HG03442 (cell line): ENCODE results near the gene SPSB2.
A peak's percentile ranks its signal among the peaks of the same experiment; 100 is the strongest.
"Not testable (repeated sequence)": the region's sequence is repeated elsewhere in the genome, so short reads cannot be mapped to it uniquely, and the experiment has no call there.

Experiments
- ATAC-seq: cut with Tn5 transposase; IDR thresholded peaks from one replicate; pipeline ENCODE4 v1.9.1; 2021; ENCODE audit warnings: mild to moderate bottlenecking, moderate library complexity; ENCODE audit not compliant: unreplicated experiment

The SPSB2 gene

DNA sequence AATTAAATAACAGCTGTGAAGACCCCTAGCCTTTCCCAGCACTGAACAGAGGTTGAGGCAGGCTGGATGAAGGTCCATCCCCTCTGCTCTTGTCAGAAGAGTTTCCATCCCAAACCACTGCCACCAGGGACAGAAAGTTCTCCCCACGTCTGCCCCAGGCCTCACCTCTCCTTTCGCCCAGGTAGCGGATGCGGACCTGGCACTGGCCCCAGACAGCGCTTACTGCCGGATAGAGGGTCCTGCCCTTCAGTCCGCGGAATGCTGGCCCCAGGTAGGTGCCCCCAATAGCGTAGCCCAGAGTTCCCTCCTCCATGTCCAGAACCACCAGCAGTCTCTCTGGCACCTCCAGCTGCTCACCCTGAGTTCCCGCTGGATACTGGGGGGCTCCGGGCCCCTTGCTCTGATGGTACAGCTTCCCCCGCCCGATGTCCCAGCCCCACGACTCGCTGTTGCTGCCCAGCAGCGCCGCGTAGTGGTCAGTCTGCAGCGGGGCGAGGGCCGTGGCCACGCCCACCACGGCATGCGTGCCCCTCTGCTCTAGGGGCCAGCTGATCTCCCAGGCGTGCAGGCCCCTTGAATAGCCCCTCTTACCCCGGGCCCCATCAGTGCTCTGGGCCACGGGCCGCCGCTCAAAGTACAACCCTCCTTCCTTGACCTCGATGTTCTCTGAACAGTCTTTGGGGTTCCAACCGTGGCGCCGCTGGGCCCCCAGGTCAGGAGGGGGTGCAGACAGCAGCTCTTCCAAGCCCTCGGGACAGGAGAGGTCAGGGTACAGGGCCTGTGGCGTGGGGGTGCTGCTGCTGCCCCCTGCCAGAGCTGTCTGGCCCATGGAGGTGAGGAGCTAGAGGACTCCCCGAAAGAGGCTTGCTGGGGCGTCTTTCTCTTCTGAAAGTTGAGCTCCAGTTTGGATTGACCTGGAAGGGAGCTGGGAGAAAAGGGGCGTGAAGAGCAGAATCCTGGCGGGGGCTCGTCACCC lies 742 bp downstream of the SPSB2 start:
- ATAC-seq: no peak

DNA sequence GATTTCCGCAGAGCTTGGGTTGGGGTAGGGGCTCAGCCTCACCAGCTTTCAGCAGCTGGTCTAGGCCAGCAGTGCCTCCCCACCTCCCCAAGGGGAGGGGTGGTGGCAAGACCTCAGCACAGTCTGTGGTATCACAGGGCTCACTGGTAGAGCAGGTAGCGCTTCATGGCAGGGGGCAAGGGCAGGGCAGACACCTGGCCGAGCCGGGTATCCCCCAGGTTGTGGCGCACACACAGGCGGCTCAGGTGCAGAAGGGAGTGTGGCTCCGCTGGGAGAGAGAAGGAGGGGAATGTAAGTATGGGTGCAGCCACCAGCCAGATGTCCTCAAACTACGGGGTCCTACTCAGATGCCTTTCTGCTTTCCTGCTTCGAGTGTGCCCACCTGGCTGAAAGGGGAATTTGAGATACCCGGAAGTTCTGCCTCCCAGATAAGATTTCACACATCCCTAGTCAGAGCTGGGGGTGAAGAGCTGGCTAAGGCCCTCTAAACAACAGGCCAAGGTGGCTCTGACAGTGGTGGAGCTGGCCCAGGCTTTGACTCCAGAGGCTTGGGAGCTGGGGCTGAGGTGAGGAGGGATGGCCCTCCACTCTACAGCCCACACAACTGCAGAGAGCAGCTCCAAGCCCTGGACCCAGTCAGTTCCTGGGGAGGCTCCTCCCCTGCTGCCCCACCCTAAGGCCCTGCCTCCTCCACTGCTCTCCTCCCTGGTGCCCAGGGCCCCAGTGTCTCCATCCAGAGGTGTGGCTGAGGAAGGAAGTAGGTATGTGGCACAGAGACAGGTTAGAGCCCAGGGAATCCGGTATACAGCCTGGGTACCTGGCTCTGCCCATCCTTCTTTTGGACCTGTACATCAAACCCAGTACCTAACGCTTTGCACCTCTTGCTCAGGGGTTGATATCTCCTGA lies 1.8 kb downstream of the SPSB2 start:
- no peak for ATAC-seq

GRCh38 chr12:6870304-6870703 lies 2.8 kb downstream of the SPSB2 start:
- ATAC-seq: not testable (repeated sequence)

DNA sequence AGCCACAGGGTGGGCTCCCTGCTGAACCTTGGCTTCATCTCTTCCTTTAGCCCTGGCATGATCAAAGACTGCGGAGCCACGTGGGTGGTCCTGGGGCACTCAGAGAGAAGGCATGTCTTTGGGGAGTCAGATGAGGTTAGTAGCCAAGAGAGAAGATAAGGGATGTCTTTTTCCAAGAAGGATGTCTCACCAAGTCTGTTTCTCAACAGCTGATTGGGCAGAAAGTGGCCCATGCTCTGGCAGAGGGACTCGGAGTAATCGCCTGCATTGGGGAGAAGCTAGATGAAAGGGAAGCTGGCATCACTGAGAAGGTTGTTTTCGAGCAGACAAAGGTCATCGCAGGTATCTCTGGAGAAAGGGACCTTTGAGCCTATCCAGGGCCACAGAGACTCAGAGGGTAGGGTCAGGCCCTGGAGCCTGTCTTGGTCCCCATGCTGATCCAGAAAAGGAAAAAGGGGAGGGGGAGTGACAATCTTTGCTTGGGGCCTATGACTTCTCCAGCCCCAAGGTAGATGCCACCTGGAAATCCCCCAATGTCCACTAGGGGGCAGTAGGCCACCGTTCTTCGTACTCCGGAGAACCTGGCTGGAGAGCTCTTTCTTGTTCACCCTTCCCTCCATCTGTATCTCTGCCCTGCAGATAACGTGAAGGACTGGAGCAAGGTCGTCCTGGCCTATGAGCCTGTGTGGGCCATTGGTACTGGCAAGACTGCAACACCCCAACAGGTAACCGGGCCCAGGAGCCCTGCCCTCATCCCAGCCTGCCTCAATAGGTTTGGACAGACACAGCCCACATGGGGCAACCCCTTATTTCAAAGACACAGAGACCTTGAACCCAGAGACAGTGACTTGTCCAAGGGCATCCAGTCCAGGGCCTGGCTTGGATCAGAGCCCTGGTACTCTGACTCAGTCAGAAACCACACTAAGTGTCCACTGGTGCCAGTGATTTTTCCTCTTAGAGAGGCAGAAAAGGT lies 3.8 kb downstream of the SPSB2 start:
- no peak for ATAC-seq

DNA sequence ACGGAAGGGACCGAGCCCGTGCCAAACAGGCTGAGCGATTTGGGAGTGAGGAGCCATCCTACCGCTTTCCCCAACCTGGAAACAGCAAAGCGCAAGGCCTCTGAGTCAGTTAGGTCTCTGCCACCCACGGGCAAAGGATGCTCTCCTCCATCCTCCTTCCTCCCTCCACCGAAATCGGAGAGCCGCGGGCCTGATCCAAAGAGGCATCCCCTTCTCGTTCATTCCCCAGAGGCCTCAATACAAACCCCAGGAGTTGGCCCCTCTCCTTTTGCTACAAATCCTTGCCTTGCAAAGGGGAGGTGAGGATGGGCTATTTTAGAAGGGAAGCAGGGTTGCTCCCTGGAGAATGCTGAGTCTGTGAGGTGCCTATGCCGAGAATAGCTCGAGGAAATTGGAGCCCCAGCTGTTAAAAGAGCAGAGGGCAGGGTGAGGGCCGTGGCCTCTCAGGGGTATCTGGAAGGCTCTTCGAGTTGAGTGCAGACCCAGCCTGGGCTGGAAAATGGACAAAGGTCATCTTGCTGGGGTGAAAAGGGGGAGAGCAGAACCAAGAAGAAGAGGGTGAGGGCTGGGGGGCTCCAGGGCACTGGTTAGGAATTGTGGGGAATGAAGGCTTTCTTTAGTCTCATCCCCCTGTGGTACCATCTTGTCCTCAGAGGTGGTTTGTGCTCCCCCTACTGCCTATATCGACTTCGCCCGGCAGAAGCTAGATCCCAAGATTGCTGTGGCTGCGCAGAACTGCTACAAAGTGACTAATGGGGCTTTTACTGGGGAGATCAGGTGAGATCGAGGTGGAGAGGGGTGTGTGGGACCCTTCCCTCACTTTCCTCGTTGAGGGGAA lies 4.7 kb downstream of the SPSB2 start:
- no peak for ATAC-seq

DNA sequence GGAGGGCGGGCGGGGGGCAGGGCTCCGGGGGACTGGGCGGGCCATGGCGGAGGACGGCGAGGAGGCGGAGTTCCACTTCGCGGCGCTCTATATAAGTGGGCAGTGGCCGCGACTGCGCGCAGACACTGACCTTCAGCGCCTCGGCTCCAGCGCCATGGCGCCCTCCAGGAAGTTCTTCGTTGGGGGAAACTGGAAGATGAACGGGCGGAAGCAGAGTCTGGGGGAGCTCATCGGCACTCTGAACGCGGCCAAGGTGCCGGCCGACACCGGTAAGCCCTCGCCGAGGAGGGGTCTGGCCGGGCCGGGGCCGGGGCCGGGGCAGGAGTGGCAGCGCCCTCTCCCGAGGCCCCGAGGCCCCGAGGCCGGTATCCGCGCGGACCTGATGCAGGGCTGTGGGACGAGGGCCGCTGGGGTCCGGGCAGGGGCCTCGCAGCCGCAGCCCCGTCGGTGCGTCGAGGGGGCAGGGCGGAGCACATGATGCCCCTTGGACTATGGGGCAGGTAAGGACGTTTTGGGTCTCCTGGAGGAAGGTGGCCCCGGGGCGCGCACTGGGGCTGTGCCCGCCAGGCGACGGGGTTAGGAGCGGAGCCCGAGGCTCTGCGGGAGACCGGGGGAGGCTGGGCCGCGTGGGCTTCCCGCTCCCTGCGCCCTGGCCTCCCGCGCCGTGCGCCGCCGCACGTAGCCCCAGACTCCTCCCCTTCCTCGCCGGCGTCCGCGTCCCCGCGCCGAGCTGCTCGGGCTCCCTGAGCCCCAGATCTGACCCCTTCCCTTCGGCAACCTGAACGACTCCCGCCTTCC lies 5.5 kb downstream of the SPSB2 start, which contains the start of gene TPI1:
Gene TPI1 (plus strand): TSS at position 119 of the 798 bp plus-strand sequence. CDS start 36 bp downstream, at position 155.
- peak; percentile 61 for ATAC-seq

GRCh38 chr12:6866920-6867412 lies 6.1 kb downstream of the SPSB2 start:
- peak; percentile 7 for ATAC-seq

- ATAC-seq: no peak
These were observed 6.8 kb downstream of the SPSB2 start for GRCh38 chr12:6866163-6866919.

- not testable (repeated sequence) for ATAC-seq
These were observed 7.8 kb downstream of the SPSB2 start for GRCh38 chr12:6865307-6865706.

DNA sequence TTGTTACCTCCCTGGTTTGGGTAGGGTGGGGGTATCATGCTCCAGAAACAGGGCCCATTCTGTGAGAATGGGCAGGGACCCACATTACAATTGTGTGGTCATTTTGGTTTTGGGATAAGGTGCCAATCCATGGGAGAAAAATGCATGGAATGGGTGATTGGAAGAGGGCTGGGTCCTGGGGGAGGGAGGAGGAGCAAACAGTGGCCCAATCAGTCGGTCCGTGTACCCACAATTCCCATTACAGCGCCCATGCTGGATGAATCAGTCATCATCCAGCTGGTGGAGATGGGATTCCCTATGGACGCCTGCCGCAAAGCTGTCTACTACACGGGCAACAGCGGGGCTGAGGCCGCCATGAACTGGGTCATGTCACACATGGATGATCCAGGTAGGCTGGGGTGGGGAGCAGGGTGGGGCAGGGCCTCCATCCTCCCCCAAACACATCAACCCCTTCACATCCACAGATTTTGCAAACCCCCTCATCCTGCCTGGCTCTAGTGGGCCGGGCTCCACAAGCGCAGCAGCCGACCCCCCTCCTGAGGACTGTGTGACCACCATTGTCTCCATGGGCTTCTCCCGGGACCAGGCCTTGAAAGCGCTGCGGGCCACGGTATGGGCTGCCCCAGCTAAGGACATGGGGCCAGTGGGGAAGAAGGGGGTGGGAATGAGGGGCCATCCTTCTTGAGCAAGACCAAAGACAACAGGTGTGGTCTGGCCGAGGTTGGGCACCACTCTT lies 9.3 kb downstream of the SPSB2 start:
- ATAC-seq: no peak

DNA sequence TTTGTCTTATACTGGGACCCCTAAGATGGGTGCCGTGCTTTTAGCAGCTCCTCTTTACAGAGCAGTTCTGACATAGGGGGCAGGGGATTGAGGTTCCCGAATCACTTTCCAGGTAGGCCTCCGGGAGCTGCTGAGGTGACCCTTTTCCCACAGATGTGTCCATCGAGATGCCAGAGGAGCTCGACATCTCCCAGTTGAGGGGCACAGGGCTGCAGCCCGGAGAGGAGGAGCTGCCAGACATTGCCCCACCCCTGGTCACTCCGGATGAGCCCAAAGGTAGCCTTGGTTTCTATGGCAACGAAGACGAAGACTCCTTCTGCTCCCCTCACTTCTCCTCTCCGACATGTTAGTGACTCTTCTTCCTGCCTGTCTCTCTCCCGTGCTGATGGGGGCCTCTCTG lies 10.1 kb downstream of the SPSB2 start:
- ATAC-seq: no peak

- ATAC-seq: no peak
These were observed 11.7 kb downstream of the SPSB2 start for GRCh38 chr12:6861391-6861790.

GRCh38 chr12:6860942-6861341 lies 12.2 kb downstream of the SPSB2 start:
- no peak for ATAC-seq

GRCh38 chr12:6860116-6860515 lies 13.0 kb downstream of the SPSB2 start:
- ATAC-seq: no peak

DNA sequence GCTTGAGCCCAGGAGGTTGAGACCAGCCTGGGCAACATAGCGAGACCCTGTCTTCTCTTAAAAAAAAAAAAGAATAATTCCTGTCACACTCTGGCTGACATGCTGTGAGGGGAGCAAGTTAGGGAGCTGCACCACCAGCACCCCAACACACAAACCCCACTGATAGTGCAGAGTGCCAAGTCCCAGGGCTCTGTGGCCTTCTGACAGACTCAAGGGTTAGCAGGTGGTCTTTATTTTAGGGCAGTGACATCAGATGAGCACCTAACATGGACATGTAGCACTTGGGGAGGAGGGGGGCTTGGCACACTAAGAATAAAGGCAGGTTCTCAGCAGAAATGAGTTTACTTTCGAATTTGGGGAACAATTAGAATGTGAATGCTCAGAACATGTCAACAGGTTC lies 14.3 kb downstream of the SPSB2 start:
- no peak for ATAC-seq

DNA sequence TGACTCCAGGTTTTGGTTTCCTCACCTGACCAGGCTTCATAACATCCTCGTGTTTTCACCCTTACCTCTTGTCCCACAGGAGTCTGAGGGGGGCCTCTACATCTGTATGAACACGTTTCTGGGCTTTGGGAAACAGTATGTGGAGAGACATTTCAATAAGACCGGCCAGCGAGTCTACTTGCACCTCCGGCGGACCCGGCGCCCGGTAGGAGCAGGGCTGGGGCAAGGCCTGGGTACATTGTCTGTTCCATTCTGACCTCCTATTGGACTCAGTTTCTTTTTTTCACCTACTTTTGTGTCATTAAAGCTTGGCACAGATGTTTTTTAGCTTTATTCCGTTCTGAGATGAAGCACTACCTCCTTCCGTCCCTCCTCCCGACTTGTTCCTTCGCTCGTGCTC lies 17.8 kb downstream of the SPSB2 start:
- ATAC-seq: no peak

DNA sequence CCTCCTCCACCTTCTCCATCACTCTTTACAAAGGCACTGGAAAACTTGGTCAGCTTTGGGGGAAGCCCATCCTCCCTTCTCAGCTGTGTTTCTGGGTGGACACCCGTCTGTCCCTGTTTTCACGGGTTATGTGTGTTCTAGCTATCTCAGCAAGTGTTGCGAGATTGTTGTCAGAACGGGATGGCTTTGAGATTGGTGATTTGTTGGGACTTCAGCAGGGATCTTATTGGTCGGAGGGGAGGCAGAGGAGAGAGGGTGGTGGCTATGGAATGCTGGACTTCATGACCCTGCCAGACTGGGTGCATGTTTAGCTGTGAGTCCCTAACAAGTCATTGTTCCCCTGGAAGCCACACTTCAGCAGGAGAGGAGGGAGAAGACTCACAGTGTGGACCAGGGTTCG lies 19.1 kb downstream of the SPSB2 start:
- ATAC-seq: no peak
